Endothelial cell of umbilical vein (primary cell): ENCODE measurements around the gene MSI1. TPM values are rescaled to one million over a fixed set of nuclear protein-coding genes. Genes with fewer than 3 reads are reported as not detected.

ENCODE experiments used
- BruUV-seq: library from RNA; stranded (reverse); fragments of 400-500 nt; replicated peaks from 2 replicates; lab custom pipeline; 2021; lab: Mats Ljungman, UMichigan
- CTCF ChIA-PET: fragments of 300-600, 350-600 bp; sonication (Branson Sonifier 250); formaldehyde crosslinking; loops from one replicate; lab custom pipeline; 2021; ENCODE audit warnings: antibody characterized with exemption, inconsistent platforms; lab: Charles Lee
- POLR2A ChIA-PET: fragments of 300-600, 350-600 bp; sonication (Branson Sonifier 250); formaldehyde crosslinking; loops from one replicate; lab custom pipeline; 2021; ENCODE audit warnings: antibody characterized with exemption, inconsistent platforms; lab: Charles Lee
- DNase-seq: peaks from one replicate; pipeline ENCODE4 v3.0.0-alpha.2; 2011; ENCODE audit warnings: low read depth, low spot score
- FAIRE-seq: peaks from 2 replicates; lab custom pipeline; 2011; peaks lifted over from hg19 to GRCh38; lab: Jason Lieb, UNC
- H2AFZ ChIP-seq: 2 replicates; pipeline ENCODE4 v1.6.0; 2012; ENCODE audit warnings: low read depth, low read length, control low read depth, inconsistent platforms
- H3K27ac ChIP-seq: 2 replicates; pipeline ENCODE4 v1.5.1; 2011; ENCODE audit warnings: low read depth, mild to moderate bottlenecking, control low read depth, low read length, moderate library complexity; ENCODE audit not compliant: insufficient read depth
- H3K27me3 ChIP-seq, 2 experiments: 2 replicates each; pipeline versions ENCODE4 v1.6.0 to v1.6.1; 2011; ENCODE audit warnings: low read length in 2 of 2, mixed read lengths in 1 of 2; ENCODE audit not compliant: control insufficient read depth in 2 of 2, insufficient read depth in 2 of 2
- H3K36me3 ChIP-seq, 2 experiments: 2 replicates in 1 of 2; 3 replicates in 1 of 2; pipeline ENCODE4 v1.5.1; 2011; ENCODE audit warnings: low read length in 2 of 2, mild to moderate bottlenecking in 1 of 2, moderate library complexity in 1 of 2; ENCODE audit not compliant: control insufficient read depth in 2 of 2, insufficient read depth in 2 of 2; ENCODE audit errors: extremely low read depth in 1 of 2
- H3K4me1 ChIP-seq: 3 replicates; pipeline ENCODE4 v1.5.1; 2011; ENCODE audit warnings: mild to moderate bottlenecking, low read length; ENCODE audit not compliant: control insufficient read depth, insufficient read depth; ENCODE audit errors: extremely low read depth
- H3K4me2 ChIP-seq: 2 replicates; pipeline ENCODE4 v1.6.1; 2011; ENCODE audit warnings: low read length, control low read depth, mixed read lengths; ENCODE audit not compliant: insufficient read depth
- H3K4me3 ChIP-seq, 3 experiments: fragments of 200-600 bp in 1 of 3; sonication (generic), shearing (Covaris generic) in 1 of 3; replicated peaks in 1 of 3; 2 replicates each; pipeline ENCODE4 v1.5.1; 2011 to 2016; ENCODE audit warnings: control low read depth in 3 of 3, low read length in 3 of 3, mild to moderate bottlenecking in 2 of 3, inconsistent platforms in 1 of 3, low read depth in 1 of 3, moderate library complexity in 1 of 3; ENCODE audit not compliant: insufficient read depth in 1 of 3
- H3K79me2 ChIP-seq: 2 replicates; pipeline ENCODE4 v1.6.0; 2012; ENCODE audit warnings: low read length, inconsistent platforms; ENCODE audit not compliant: control insufficient read depth, insufficient read depth
- H3K9ac ChIP-seq: replicated peaks from 2 replicates; pipeline ENCODE3; 2011; ENCODE audit warnings: low read length, control low read depth; ENCODE audit not compliant: insufficient read depth; ENCODE audit errors: extremely low read depth
- H3K9me1 ChIP-seq: replicated peaks from 3 replicates; pipeline ENCODE4 v1.6.0; 2011; ENCODE audit warnings: mild to moderate bottlenecking, low read length; ENCODE audit not compliant: control insufficient read depth, insufficient read depth; ENCODE audit errors: extremely low read depth
- H3K9me3 ChIP-seq: replicated peaks from 2 replicates; pipeline ENCODE4 v1.5.1; 2012; ENCODE audit warnings: low read length, inconsistent platforms; ENCODE audit not compliant: control insufficient read depth, insufficient read depth
- H4K20me1 ChIP-seq: replicated peaks from 2 replicates; pipeline ENCODE3; 2011; ENCODE audit warnings: mild to moderate bottlenecking, low read length; ENCODE audit not compliant: control insufficient read depth, insufficient read depth; ENCODE audit errors: extremely low read depth
- EZH2 ChIP-seq: IDR thresholded peaks from 2 replicates; pipeline ENCODE4 v1.6.1; 2012; ENCODE audit warnings: borderline replicate concordance, low read depth, mild to moderate bottlenecking, moderate library complexity, low read length, inconsistent platforms; ENCODE audit not compliant: severe bottlenecking
- FOS ChIP-seq: IDR thresholded peaks from 2 replicates; pipeline ENCODE4 v1.6.1; 2011; ENCODE audit warnings: mild to moderate bottlenecking, low read length, moderate library complexity, borderline replicate concordance; ENCODE audit not compliant: insufficient read depth
- GATA2 ChIP-seq: IDR thresholded peaks from 2 replicates; pipeline ENCODE4 v1.7.0; 2011; ENCODE audit warnings: low read depth, mild to moderate bottlenecking, moderate library complexity, mixed read lengths, low read length; ENCODE audit not compliant: insufficient read length, insufficient read depth
- JUN ChIP-seq: IDR thresholded peaks from 2 replicates; pipeline ENCODE4 v1.6.1; 2011; ENCODE audit warnings: borderline replicate concordance, low read depth; ENCODE audit not compliant: insufficient read length, insufficient read depth
- MYC ChIP-seq: IDR thresholded peaks from one replicate; pipeline ENCODE4 v1.6.1; 2011; ENCODE audit warnings: mild to moderate bottlenecking, low read depth, low read length
- POLR2A ChIP-seq: IDR thresholded peaks from 2 replicates; pipeline ENCODE4 v1.6.1; 2012; ENCODE audit warnings: low read depth, mild to moderate bottlenecking, control low read depth, low read length
- POLR2AphosphoS5 ChIP-seq: IDR thresholded peaks from 2 replicates; pipeline ENCODE4 v1.6.1; 2012; ENCODE audit warnings: low read depth, mild to moderate bottlenecking, control low read depth, low read length, moderate library complexity; ENCODE audit not compliant: insufficient read depth
- dilution Hi-C: fragments of 300-500 bp; cut with MboI; formaldehyde crosslinking; loops from one replicate; pipeline ENCODE4 v1.15.0; 2019; ENCODE audit warnings: low sequenced_read_pairs; ENCODE audit not compliant: extremely low pct_ligation_motif_present
- intact Hi-C: fragments of 100-400 bp; cut with micrococcal nuclease; formaldehyde crosslinking; loops from one replicate; pipeline ENCODE4 v1.10.0; 2022
- polyA plus RNA-seq, 4 experiments: library from polyadenylated mRNA; depleted of rRNA in 3 of 4; stranded (reverse) in 3 of 4; unstranded in 1 of 4; fragments of >200 nt; gene quantifications; 2 replicates each; pipeline versions ENCODE4 v1.2.1 to v1.2.3, GENCODE V29; 2011 to 2012; ENCODE audit warnings: missing spikeins in 1 of 4
- total RNA-seq: library from RNA; stranded (reverse); gene quantifications from 2 replicates; pipeline ENCODE4 v1.2.3, GENCODE V29; 2021
- TF ChIP-seq, protein P1 (sequence below), 2 donors: IDR thresholded peaks; 1 replicate in 1 of 2; 2 replicates in 1 of 2; pipeline ENCODE4 v1.5.1; 2011; ENCODE audit warnings: low read length in 2 of 2, mild to moderate bottlenecking in 2 of 2, moderate library complexity in 2 of 2, control low read depth in 1 of 2, inconsistent platforms in 1 of 2, low read depth in 1 of 2; ENCODE audit not compliant: insufficient read depth in 1 of 2; ENCODE audit errors: extremely low read depth in 1 of 2
- TF ChIP-seq, protein P2 (sequence below): IDR thresholded peaks from 2 replicates; pipeline ENCODE4 v1.6.1; 2011; ENCODE audit not compliant: insufficient read depth, insufficient read length

The MSI1 gene
- total and polyA plus RNA-seq, 2 donors (not counting 3 experiments of a cell fraction or from before 2014, with no cell fraction given), result 0.01 TPM; not detected in 1

DNA sequence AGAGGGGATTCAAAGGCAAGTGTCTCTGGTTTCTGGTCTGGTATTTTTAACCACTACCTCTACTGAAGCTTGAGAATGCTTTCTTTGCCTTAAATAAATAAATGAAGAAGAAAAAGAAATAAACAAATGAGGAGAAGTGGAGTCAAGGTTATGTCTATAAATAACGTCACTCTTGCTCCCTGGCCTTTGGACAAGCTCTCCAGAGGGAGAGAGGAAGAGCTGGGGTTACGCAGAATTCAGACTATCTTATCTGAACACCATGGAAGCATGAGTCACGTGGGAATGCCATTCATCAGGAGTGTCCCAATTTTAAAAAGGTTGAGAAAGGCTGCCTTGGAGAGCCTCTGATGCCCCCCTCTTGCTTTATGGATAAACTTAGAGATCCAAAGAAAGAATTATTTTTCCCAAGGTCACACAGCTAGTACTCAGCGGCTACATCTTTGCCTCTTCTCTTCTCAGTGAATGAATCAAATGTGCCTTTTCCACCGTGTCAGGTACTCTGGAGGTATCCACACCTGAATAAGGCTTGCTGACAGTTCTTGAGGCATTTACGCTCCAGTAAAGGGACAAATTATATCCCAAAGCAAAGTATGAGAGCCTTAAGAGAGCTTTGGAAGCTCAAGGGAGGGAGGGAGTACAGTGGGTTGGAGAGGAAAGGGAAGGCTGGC, 12.9 kb upstream of the MSI1 start:
- Histone ChIP-seq H3K4me1 (no peaks in the 10 kb centered on the region), H3K36me3 (no peaks in the 10 kb centered on the region), H3K9me3 (no peaks in the 10 kb centered on the region), H3K9ac (no peak overlapping the region), H3K9me1 (no peaks in the 10 kb centered on the region), H3K27me3 (peaks cover 9% of the 10 kb centered on the region in 2 experiments), H4K20me1 (no peaks in the 10 kb centered on the region), H3K27ac (no peak overlapping the region), H3K4me3 (no peak overlapping the region), H3K4me2 (no peak overlapping the region), H3K79me2 (no peaks in the 10 kb centered on the region), H2AFZ (no peak overlapping the region)
- ChIA-PET CTCF (interaction anchor here (0.6 to 2.2 kb wide), 4 partner anchors 14 to 38 kb away, joined by 3 to 11 read pairs (median 4); no protein-coding TSS in a partner anchor), POLR2A (no interaction called here)
- FAIRE-seq (no peak), DNase-seq (no peak)
- BruUV-seq, result no TSS peak
- TF ChIP-seq, protein P1, sequence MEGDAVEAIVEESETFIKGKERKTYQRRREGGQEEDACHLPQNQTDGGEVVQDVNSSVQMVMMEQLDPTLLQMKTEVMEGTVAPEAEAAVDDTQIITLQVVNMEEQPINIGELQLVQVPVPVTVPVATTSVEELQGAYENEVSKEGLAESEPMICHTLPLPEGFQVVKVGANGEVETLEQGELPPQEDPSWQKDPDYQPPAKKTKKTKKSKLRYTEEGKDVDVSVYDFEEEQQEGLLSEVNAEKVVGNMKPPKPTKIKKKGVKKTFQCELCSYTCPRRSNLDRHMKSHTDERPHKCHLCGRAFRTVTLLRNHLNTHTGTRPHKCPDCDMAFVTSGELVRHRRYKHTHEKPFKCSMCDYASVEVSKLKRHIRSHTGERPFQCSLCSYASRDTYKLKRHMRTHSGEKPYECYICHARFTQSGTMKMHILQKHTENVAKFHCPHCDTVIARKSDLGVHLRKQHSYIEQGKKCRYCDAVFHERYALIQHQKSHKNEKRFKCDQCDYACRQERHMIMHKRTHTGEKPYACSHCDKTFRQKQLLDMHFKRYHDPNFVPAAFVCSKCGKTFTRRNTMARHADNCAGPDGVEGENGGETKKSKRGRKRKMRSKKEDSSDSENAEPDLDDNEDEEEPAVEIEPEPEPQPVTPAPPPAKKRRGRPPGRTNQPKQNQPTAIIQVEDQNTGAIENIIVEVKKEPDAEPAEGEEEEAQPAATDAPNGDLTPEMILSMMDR (IDR thresholded peaks at IDR 0.05; ENCODE audit: extremely low read depth in 1 of 2, insufficient read depth in 1 of 2, low read depth in 1 of 2, low read length in 2 of 2), result no peak
- TF ChIP-seq POLR2A (no peak), MYC (no peak), GATA2 (no peak), JUN (no peak), POLR2AphosphoS5 (no peak), FOS (no peak), EZH2 (no peak)
- TF ChIP-seq, protein P2, sequence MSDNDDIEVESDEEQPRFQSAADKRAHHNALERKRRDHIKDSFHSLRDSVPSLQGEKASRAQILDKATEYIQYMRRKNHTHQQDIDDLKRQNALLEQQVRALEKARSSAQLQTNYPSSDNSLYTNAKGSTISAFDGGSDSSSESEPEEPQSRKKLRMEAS, result no peak
- dilution Hi-C loops (no loop called here), intact Hi-C loops (no loop called here)
